Astrocyte of the cerebellum (primary cell): ENCODE data around the gene ACTL6B.

Experiments used
- DNase-seq: peaks from one replicate; pipeline ENCODE4 v3.0.0-alpha.2; 2011; ENCODE audit warnings: low read depth
- H3K4me3 ChIP-seq: 2 replicates; pipeline ENCODE4 v1.5.1; 2011; ENCODE audit warnings: mild to moderate bottlenecking, low read depth, low read length, moderate library complexity
- CTCF ChIP-seq: IDR thresholded peaks from 2 replicates; pipeline ENCODE4 v1.5.1; 2012; ENCODE audit warnings: low read length, low read depth, moderate library complexity, mild to moderate bottlenecking; ENCODE audit errors: missing control alignments
- in situ Hi-C: cut with HindIII; loops from 2 replicates; pipeline ENCODE4 v1.10.0; 2017; ENCODE audit warnings: low sequenced_read_pairs

ACTL6B gene

GRCh38 chr7:100687751-100688300 lies 31.6 kb upstream of the ACTL6B start:
- no peak overlapping the region for H3K4me3 ChIP-seq
- DNase-seq = no peak
- in situ Hi-C loops = no loop called here
- no peak for TF ChIP-seq CTCF

DNA sequence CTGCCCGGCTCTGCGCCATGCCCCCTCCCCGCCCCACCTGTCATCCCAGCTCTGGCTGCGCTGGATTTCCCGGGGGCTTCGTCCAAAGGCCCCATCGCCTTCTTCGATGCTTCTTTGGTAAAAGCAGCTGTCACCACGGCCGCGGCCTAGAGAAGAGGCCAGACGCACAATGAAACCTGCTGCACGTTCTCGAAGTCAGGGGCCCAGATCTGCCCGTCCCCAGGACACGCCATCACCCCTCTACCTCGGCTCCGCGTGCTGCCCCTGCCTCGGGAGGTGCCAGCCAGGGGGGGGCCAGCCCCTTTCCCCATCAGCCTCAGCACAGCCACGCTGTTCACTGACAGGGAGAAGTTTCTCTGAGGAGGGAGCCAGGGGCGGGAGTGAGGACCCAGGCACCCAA lies 31.0 kb upstream of the ACTL6B start:
- DNase-seq = no peak
- H3K4me3 ChIP-seq = no peak overlapping the region
- in situ Hi-C loops = no loop called here
- TF ChIP-seq CTCF = no peak

DNA sequence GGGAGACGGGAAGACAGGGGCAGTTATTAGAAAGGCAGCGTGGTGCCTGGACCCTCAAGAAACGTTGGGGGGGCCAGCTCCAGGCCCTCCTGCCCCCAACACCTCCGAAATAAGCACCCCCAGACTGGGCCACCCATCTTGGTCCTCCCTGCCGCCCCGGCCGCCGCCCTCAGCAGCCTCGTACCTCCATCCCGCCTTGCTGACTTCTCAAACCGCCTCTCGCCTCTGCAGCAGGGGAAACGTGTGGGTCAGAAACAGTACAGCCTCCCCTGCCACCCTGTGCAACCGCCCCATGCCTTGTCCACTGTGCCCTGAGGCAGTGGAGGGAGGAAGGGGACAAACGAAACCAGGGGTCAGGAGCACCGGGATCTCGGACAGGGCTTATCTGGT lies 30.6 kb upstream of the ACTL6B start:
- H3K4me3 ChIP-seq = no peak overlapping the region
- DNase-seq = no peak
- no peak for TF ChIP-seq CTCF
- in situ Hi-C loops = no loop called here

GRCh38 chr7:100686201-100686821 lies 30.1 kb upstream of the ACTL6B start:
- TF ChIP-seq CTCF = no peak
- DNase-seq = no peak
- in situ Hi-C loops = no loop called here
- H3K4me3 ChIP-seq = no peak overlapping the region

DNA sequence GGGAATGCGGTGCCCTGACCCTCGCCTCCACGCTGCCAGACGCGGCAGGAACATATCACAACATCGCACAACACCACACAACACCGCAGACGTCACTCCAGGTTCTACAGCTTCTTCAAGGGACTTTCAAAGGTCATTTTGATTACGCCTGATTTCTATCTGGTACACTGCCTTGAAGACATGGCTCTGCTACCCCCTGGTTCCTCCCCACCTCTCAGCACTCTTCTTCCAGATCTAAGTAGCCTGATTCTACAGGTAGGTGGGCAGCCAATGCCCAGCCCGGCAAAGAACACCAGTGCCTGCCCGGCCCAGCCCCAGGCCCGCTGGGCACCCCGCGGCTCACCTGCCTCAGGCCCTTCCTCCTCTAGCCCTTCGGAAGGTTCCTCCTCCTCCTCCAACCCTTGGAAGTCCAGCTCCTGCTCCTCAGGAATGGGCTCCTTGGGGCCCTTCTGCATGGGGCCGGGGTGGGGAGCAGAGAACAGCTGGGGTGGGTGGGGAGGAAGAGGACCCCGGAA lies 29.4 kb upstream of the ACTL6B start:
- DNase-seq = no peak
- no peak overlapping the region for H3K4me3 ChIP-seq
- no peak for TF ChIP-seq CTCF
- in situ Hi-C loops = no loop called here

- in situ Hi-C loops = no loop called here
- DNase-seq = no peak
- no peak for TF ChIP-seq CTCF
- H3K4me3 ChIP-seq = no peak overlapping the region
These were observed 28.9 kb upstream of the ACTL6B start for GRCh38 chr7:100685049-100685605.
